Heart left ventricle (tissue), 13 donors: ENCODE results near the gene CDCA4.

Source experiments
- POLR2A ChIP-seq, 2 donors: fragments of 450-650 bp; IDR thresholded peaks; one replicate each; pipeline ENCODE4 v1.6.1; 2017; ENCODE audit warnings: antibody characterized with exemption in 2 of 2, mild to moderate bottlenecking in 2 of 2, moderate library complexity in 2 of 2
- TF ChIP-seq, protein P1 (sequence below), 12 donors: fragments of 200-600 bp; sonication (generic) in 4 of 12; IDR thresholded peaks; one replicate each; pipeline versions ENCODE4 v1.5.0 to v1.8.0; 2018 to 2022; ENCODE audit warnings: antibody characterized with exemption in 12 of 12, mild to moderate bottlenecking in 5 of 12
- donor health status: ischemic (EF 13 %, LVEDD 7.1; RV severe dilation, severe dysfunction).
- donor health status: DM: no; HTN: yes; CAD: no.
- donor health status: DM: no; HTN: no; CAD: no.
- donor health status: ischemic (EF 25% LVEDD 6.9; RV normal size, moderate dysfunction).
- donor health status: ischemic (EF 25% LVEDD 5.7; RV mildly dilated, moderate dysfunction).
- donor health status: ischemic (EF 35%, LVEDD 5.7; RV mildly dilated, moderate dysfunction).
- donor health status: nonischemic (EF 11% LVEDD 7.7; RV severe dilation, severe dysfunction).
- donor health status: DM: yes; HTN: yes; CAD: no.
- donor health status: PGD.
- donor health status: ischemic (EF 29% LVEDD 5.4; RV normal size, mild dysfunction).
- donor health status: nonischemic (EF 23%, LVEDD 6.1; RV moderate dilation, normal function).

DNA sequence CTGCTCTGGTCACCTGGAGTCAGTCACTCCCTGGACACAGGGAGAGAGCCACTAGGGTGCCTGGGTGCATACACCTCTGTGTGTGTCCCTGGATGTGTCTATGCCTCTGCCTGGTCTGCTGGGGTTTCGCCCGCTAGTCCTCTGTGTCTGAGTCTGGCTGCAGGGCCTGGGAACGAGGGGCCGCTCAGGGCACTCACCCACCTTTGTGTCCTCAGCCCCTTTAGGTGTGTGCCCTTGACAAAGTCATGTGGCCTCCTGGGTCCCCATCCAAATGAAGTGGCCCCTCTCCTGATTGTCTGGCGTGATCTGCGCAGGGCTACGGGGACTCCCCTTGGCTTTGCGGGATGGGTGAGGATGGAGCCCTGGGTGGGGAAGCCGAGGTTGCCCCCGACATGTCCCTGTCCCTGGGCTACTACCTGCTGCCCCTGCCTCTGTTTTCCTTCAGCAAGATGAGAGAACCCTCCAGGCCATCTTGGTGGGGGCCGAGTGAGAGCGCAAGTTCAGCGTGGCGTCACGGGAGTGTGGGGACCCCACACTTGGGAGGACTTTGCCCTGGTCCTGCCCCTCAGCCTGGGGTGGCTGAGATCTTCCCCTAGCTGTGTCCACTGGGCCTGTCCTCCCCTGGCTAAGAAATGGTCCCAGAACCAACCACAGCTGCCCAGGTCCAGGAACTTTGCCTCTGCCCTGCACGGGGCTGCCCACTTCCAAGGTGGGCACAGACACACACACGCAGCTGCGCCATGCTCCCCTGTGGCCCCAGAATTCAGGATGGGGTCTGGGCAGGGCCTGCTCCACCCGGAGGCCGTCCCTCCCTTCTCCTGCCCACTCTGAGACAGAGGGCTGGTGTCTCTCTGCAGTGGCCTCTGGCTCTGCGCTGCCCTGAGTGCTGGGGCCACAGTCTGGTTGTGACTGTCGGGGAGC is 40.0 kb downstream of the CDCA4 start:
- TF ChIP-seq, protein P1, sequence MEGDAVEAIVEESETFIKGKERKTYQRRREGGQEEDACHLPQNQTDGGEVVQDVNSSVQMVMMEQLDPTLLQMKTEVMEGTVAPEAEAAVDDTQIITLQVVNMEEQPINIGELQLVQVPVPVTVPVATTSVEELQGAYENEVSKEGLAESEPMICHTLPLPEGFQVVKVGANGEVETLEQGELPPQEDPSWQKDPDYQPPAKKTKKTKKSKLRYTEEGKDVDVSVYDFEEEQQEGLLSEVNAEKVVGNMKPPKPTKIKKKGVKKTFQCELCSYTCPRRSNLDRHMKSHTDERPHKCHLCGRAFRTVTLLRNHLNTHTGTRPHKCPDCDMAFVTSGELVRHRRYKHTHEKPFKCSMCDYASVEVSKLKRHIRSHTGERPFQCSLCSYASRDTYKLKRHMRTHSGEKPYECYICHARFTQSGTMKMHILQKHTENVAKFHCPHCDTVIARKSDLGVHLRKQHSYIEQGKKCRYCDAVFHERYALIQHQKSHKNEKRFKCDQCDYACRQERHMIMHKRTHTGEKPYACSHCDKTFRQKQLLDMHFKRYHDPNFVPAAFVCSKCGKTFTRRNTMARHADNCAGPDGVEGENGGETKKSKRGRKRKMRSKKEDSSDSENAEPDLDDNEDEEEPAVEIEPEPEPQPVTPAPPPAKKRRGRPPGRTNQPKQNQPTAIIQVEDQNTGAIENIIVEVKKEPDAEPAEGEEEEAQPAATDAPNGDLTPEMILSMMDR (IDR thresholded peaks at IDR 0.05): no peak
- TF ChIP-seq POLR2A (IDR thresholded peaks at IDR 0.05): no peak
